ENCODE data around the gene SNX8. TPM values are rescaled to one million over a fixed set of nuclear protein-coding genes. Genes with fewer than 3 reads are reported as not detected.
"Not testable (repeated sequence)": the region's sequence is repeated elsewhere in the genome, so short reads cannot be mapped to it uniquely, and the experiment has no call there.

The SNX8 gene
- total RNA-seq, 6 donors from 2014 or later, result 16.0 to 74.3 (median 41.2) TPM

- Histone ChIP-seq H3K9me3 (no peaks in the 10 kb centered on the region), H3K27ac (peak overlapping the region in 1 of 4 donors; percentile 30), H3K27me3 (no peaks in the 10 kb centered on the region), H3K36me3 (peaks cover 0 to 10% (median 0%) of the 10 kb centered on the region in 4 donors), H3K4me3 (no peak overlapping the region), H3K4me1 (peaks cover 1 to 19% (median 11%) of the 10 kb centered on the region in 4 donors)
- 77 to 84% methylated on average over 20 of the region's 20 CpGs for WGBS, 2 donors
- DNase-seq (no peak), ATAC-seq (ENCODE audit: low FRiP score in 2 of 2) (no peak)
- TF ChIP-seq EP300 (IDR thresholded peaks at IDR 0.05) (no peak), POLR2AphosphoS5 (IDR thresholded peaks at IDR 0.05) (no peak), CTCF (IDR thresholded peaks at IDR 0.05) (no peak), POLR2A (IDR thresholded peaks at IDR 0.05) (no peak)
These were observed 4.3 kb downstream of the SNX8 start for GRCh38 chr7:2309889-2310331.

- no peak for ATAC-seq (ENCODE audit: low FRiP score in 2 of 2)
These were observed 6.5 kb downstream of the SNX8 start for GRCh38 chr7:2307690-2308107.

GRCh38 chr7:2306688-2307087 lies 7.6 kb downstream of the SNX8 start:
- Histone ChIP-seq H3K36me3 (peaks cover 0 to 10% (median 0%) of the 10 kb centered on the region in 4 donors), H3K9me3 (no peaks in the 10 kb centered on the region), H3K27me3 (no peaks in the 10 kb centered on the region), H3K4me3 (no peak overlapping the region), H3K27ac (no peak overlapping the region), H3K4me1 (peaks cover 10 to 17% (median 15%) of the 10 kb centered on the region in 4 donors)
- WGBS, 2 donors, result 77 to 79% methylated on average over 6 of the region's 6 CpGs
- no peak for TF ChIP-seq EP300 (IDR thresholded peaks at IDR 0.05)
- TF ChIP-seq POLR2AphosphoS5 (IDR thresholded peaks at IDR 0.05), result no peak
- TF ChIP-seq CTCF (IDR thresholded peaks at IDR 0.05), result no peak
- no peak for TF ChIP-seq POLR2A (IDR thresholded peaks at IDR 0.05)
- no peak for ATAC-seq (ENCODE audit: low FRiP score in 2 of 2)
- DNase-seq, result no peak

More at GRCh38 chr7:2307690-2308107, 6.5 kb downstream of the SNX8 start:
- no peak overlapping the region for H3K4me3 ChIP-seq
- peaks cover 0 to 10% (median 0%) of the 10 kb centered on the region in 4 donors for H3K36me3 ChIP-seq
- H3K4me1 ChIP-seq, result peaks cover 10 to 17% (median 15%) of the 10 kb centered on the region in 4 donors
- no peaks in the 10 kb centered on the region for H3K9me3 ChIP-seq
- WGBS, 2 donors, result 62 to 76% methylated on average over 7 of the region's 7 CpGs
- no peak for TF ChIP-seq POLR2A (IDR thresholded peaks at IDR 0.05)
- no peak for TF ChIP-seq EP300 (IDR thresholded peaks at IDR 0.05)
- H3K27ac ChIP-seq, result no peak overlapping the region
- H3K27me3 ChIP-seq, result no peaks in the 10 kb centered on the region
- DNase-seq, result no peak

GRCh38 chr7:2305258-2305657 lies 9.0 kb downstream of the SNX8 start:
- not testable (repeated sequence) for H3K9me3 ChIP-seq; DNase-seq; ATAC-seq (ENCODE audit: low FRiP score in 2 of 2); H3K27me3 ChIP-seq
- peaks cover 10 to 17% (median 14%) of the 10 kb centered on the region in 4 donors for H3K4me1 ChIP-seq
- H3K27ac ChIP-seq, result peak overlapping the region in 3 of 4 donors; percentile 20 to 71 (median 64)
- peak overlapping the region in 1 of 4 donors; percentile 1 for H3K4me3 ChIP-seq
- WGBS, 2 donors, result 80 to 81% methylated on average over 6 of the region's 6 CpGs
- H3K36me3 ChIP-seq, result peaks cover 0 to 10% (median 0%) of the 10 kb centered on the region in 4 donors

GRCh38 chr7:2303520-2303919 lies 10.7 kb downstream of the SNX8 start:
- not testable (repeated sequence) for H3K4me3 ChIP-seq; H3K9me3 ChIP-seq; H3K36me3 ChIP-seq; H3K27me3 ChIP-seq; DNase-seq; ATAC-seq (ENCODE audit: low FRiP score in 2 of 2); H3K27ac ChIP-seq
- 61 to 63% methylated on average over 7 of the region's 7 CpGs for WGBS, 2 donors
- peaks cover 12 to 28% (median 17%) of the 10 kb centered on the region in 4 donors for H3K4me1 ChIP-seq

GRCh38 chr7:2302743-2303397 lies 11.4 kb downstream of the SNX8 start:
- H3K27ac ChIP-seq; H3K36me3 ChIP-seq; H3K9me3 ChIP-seq; ATAC-seq (ENCODE audit: low FRiP score in 2 of 2); H3K27me3 ChIP-seq; H3K4me3 ChIP-seq: not testable (repeated sequence)
- peak in 1 of 2 donors; percentile 66 for DNase-seq
- peaks cover 12 to 28% (median 17%) of the 10 kb centered on the region in 4 donors for H3K4me1 ChIP-seq
- WGBS, 2 donors, result 100% methylated on average over 2 of the region's 55 CpGs; no CpG with 5 or more reads in 1 of the 2 donors

- Histone ChIP-seq H3K9me3 (no peaks in the 10 kb centered on the region), H3K4me3 (no peak overlapping the region), H3K27me3 (no peaks in the 10 kb centered on the region), H3K36me3 (no peaks in the 10 kb centered on the region), H3K27ac (no peak overlapping the region), H3K4me1 (peaks cover 12 to 28% (median 17%) of the 10 kb centered on the region in 4 donors)
- no peak for TF ChIP-seq EP300 (IDR thresholded peaks at IDR 0.05)
- no peak for TF ChIP-seq POLR2AphosphoS5 (IDR thresholded peaks at IDR 0.05)
- no peak for TF ChIP-seq POLR2A (IDR thresholded peaks at IDR 0.05)
- TF ChIP-seq CTCF (IDR thresholded peaks at IDR 0.05), result no peak
- ATAC-seq (ENCODE audit: low FRiP score in 2 of 2) (no peak), DNase-seq (no peak)
- 91 to 94% methylated on average over 6 of the region's 6 CpGs for WGBS, 2 donors
These were observed 12.8 kb downstream of the SNX8 start for GRCh38 chr7:2301511-2301863.
